22Rv1 (cell line): Measurements from ENCODE around the gene AOC3.

Experiments
- ZFX ChIP-seq: fragments of 450-650 bp; IDR thresholded peaks from 2 replicates; pipeline ENCODE4 v1.6.1; 2017; ENCODE audit warnings: antibody characterized with exemption, borderline replicate concordance
- TF ChIP-seq, protein P1 (sequence below): fragments of 450-650 bp; IDR thresholded peaks from 2 replicates; pipeline ENCODE4 v1.5.1; 2017; ENCODE audit warnings: mild to moderate bottlenecking

DNA sequence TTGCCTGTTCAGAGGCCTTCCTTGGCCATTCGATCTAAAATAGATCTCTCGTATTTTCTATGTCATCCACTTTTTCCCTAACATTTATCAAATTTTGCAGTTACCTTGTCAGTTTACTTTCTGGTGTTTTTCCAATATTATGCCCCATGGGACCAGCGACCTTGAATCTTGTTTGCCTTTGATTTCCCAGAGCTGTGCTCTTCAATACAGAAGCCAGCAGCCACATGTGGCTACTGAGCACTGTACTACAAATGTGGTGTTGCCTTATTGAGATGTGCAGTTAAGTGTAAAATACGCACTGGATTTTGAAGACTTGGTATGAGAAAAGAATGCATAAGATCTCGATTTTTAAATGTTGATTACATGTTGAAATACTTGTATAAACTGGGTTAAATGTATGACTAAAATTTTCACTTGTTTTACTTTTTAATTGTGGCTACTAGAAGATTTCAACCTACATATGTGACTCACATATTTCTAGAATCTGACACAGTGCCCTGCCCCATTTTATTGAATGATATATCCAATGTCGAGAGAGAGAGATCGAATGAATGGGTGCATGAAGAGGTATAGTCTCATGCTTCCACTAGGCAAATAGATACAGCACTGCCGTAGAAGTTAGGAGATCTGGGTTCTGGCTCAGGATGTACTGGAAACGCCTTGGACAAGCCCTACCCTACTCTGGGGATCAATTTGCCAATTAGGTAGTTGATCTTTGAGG lies 18.6 kb upstream of the AOC3 start:
- TF ChIP-seq, protein P1, sequence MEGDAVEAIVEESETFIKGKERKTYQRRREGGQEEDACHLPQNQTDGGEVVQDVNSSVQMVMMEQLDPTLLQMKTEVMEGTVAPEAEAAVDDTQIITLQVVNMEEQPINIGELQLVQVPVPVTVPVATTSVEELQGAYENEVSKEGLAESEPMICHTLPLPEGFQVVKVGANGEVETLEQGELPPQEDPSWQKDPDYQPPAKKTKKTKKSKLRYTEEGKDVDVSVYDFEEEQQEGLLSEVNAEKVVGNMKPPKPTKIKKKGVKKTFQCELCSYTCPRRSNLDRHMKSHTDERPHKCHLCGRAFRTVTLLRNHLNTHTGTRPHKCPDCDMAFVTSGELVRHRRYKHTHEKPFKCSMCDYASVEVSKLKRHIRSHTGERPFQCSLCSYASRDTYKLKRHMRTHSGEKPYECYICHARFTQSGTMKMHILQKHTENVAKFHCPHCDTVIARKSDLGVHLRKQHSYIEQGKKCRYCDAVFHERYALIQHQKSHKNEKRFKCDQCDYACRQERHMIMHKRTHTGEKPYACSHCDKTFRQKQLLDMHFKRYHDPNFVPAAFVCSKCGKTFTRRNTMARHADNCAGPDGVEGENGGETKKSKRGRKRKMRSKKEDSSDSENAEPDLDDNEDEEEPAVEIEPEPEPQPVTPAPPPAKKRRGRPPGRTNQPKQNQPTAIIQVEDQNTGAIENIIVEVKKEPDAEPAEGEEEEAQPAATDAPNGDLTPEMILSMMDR, result no peak
- no peak for TF ChIP-seq ZFX
